Left lung (tissue), 10 donors: Measurements from ENCODE around the gene DNAH8. TPM values are rescaled to one million over a fixed set of nuclear protein-coding genes. Genes with fewer than 3 reads are reported as not detected.

Experiments used
- ATAC-seq: fragments of 200-7000 bp; cut with Tn5 transposase; one replicate; pipeline ENCODE4 v1.9.1; 2020; ENCODE audit warnings: moderate library complexity
- DNase-seq, 4 donors: peaks; one replicate each; pipeline ENCODE4 v3.0.0-alpha.2; 2013 to 2020
- H3K27ac ChIP-seq, 2 donors: fragments of 200-600 bp; sonication (generic) in 1 of 2; one replicate each; pipeline versions ENCODE4 v1.5.0 to v1.8.0; 2020 to 2021
- H3K27me3 ChIP-seq, 2 donors: fragments of 200-600 bp; sonication (generic) in 1 of 2; one replicate each; pipeline versions ENCODE4 v1.5.0 to v1.8.0; 2020 to 2021
- H3K36me3 ChIP-seq, 2 donors: fragments of 200-600 bp; sonication (generic) in 1 of 2; one replicate each; pipeline versions ENCODE4 v1.5.0 to v1.8.0; 2020 to 2021
- H3K4me1 ChIP-seq, 2 donors: fragments of 200-600 bp; one replicate each; pipeline ENCODE4 v1.8.0; 2021
- H3K4me3 ChIP-seq, 2 donors: fragments of 200-600 bp; sonication (generic) in 1 of 2; one replicate each; pipeline versions ENCODE4 v1.5.0 to v1.8.0; 2020 to 2021; ENCODE audit warnings: mild to moderate bottlenecking in 1 of 2
- H3K9me3 ChIP-seq, 2 donors: fragments of 200-600 bp; sonication (generic) in 1 of 2; one replicate each; pipeline versions ENCODE4 v1.5.0 to v1.8.0; 2020 to 2021
- CTCF ChIP-seq, 2 donors: fragments of 200-600 bp; sonication (generic) in 1 of 2; IDR thresholded peaks; one replicate each; pipeline versions ENCODE4 v1.5.0 to v1.8.0; 2021; ENCODE audit warnings: antibody characterized with exemption in 2 of 2
- intact Hi-C, 2 donors: fragments of 100-400 bp; cut with DNase I; formaldehyde crosslinking; loops; one replicate each; pipeline versions ENCODE4 v1.11.2 to v1.14.2; 2022
- polyA plus RNA-seq, 6 donors: library from polyadenylated mRNA; unstranded; fragments of 120-200 nt; gene quantifications; one replicate each; pipeline ENCODE4 v1.2.1, GENCODE V29; 2013; ENCODE audit not compliant: insufficient read length in 6 of 6
- total RNA-seq, 2 donors: library from RNA; stranded (reverse); fragmentation: NEBNext Ultra II Directional; extraction: Animal tissue kit (Norgen Biotek cat#: 25700); gene quantifications; one replicate each; pipeline ENCODE4 v1.2.1, GENCODE V29; 2021
- donor health status: DM: no; HTN: yes; CAD: no.
- donor health status: DM: no; HTN: no; CAD: no.

The DNAH8 gene
- total and polyA plus RNA-seq, 8 donors: 0.03 to 0.34 (median 0.08) TPM

GRCh38 chr6:39057251-39058155 is 342.4 kb downstream of the DNAH8 start:
- no peak for ATAC-seq
- intact Hi-C loops: no loop called here
- no peaks in the 10 kb centered on the region for H3K36me3 ChIP-seq
- H3K9me3 ChIP-seq: no peaks in the 10 kb centered on the region
- no peak overlapping the region for H3K27ac ChIP-seq
- DNase-seq: no peak
- H3K4me1 ChIP-seq: no peaks in the 10 kb centered on the region
- peaks cover 0 to 6% of the 10 kb centered on the region in 2 donors for H3K27me3 ChIP-seq
- TF ChIP-seq CTCF (IDR thresholded peaks at IDR 0.05): no peak
- H3K4me3 ChIP-seq: no peak overlapping the region

GRCh38 chr6:39058471-39059147 is 343.5 kb downstream of the DNAH8 start:
- Histone ChIP-seq H3K4me3 (no peak overlapping the region), H3K36me3 (no peaks in the 10 kb centered on the region), H3K4me1 (no peaks in the 10 kb centered on the region), H3K9me3 (no peaks in the 10 kb centered on the region), H3K27ac (no peak overlapping the region), H3K27me3 (peaks cover 0 to 6% of the 10 kb centered on the region in 2 donors)
- DNase-seq (no peak), ATAC-seq (no peak)
- intact Hi-C loops: no loop called here
- TF ChIP-seq CTCF (IDR thresholded peaks at IDR 0.05): no peak

GRCh38 chr6:39059496-39060310 is 344.6 kb downstream of the DNAH8 start:
- H3K27ac ChIP-seq: no peak overlapping the region
- H3K4me1 ChIP-seq: no peaks in the 10 kb centered on the region
- intact Hi-C loops: no loop called here
- no peak for ATAC-seq
- peaks cover 0 to 6% of the 10 kb centered on the region in 2 donors for H3K27me3 ChIP-seq
- H3K36me3 ChIP-seq: no peaks in the 10 kb centered on the region
- no peak overlapping the region for H3K4me3 ChIP-seq
- no peaks in the 10 kb centered on the region for H3K9me3 ChIP-seq
- DNase-seq: no peak
- no peak for TF ChIP-seq CTCF (IDR thresholded peaks at IDR 0.05)

GRCh38 chr6:39060467-39061160 is 345.5 kb downstream of the DNAH8 start:
- intact Hi-C loops: no loop called here
- Histone ChIP-seq H3K4me1 (no peaks in the 10 kb centered on the region), H3K36me3 (no peaks in the 10 kb centered on the region), H3K27me3 (peaks cover 0 to 6% of the 10 kb centered on the region in 2 donors), H3K4me3 (no peak overlapping the region), H3K9me3 (no peaks in the 10 kb centered on the region), H3K27ac (no peak overlapping the region)
- ATAC-seq (no peak), DNase-seq (no peak)
- no peak for TF ChIP-seq CTCF (IDR thresholded peaks at IDR 0.05)
